T-helper 22 cell (primary cell): Measurements from ENCODE around the gene DLK1.

Source experiments
- DNase-seq: peaks from one replicate; pipeline ENCODE4 v3.0.0-alpha.2; 2020; ENCODE audit warnings: low read depth

The DLK1 gene

GRCh38 chr14:100726550-100727085 is at the start of gene DLK1:
Gene DLK1, plus strand, starts transcription at chr14:100726892. Its CDS starts 177 bp downstream, at chr14:100727069.
- no peak for DNase-seq

DNA sequence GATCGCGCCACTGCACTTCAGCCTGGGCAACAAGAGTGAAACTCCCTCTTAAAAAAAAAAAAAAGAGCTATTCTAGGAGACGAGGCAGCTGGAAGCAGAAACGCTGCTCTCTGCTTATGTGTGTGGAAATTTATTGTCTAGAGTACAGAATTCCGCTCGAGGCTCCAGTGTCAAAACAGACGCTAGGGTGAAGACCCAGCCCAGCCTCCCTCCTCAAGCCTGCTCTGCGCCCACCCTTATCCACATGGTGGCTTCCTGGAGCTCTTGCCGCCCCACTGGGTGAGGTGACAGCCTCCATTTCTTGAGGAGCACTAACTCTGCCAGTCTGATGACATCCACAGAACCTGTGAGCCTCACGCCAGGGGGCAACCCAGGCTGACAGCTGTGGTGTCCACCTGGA is 49.5 kb upstream of the DLK1 start:
- DNase-seq = no peak

DNA sequence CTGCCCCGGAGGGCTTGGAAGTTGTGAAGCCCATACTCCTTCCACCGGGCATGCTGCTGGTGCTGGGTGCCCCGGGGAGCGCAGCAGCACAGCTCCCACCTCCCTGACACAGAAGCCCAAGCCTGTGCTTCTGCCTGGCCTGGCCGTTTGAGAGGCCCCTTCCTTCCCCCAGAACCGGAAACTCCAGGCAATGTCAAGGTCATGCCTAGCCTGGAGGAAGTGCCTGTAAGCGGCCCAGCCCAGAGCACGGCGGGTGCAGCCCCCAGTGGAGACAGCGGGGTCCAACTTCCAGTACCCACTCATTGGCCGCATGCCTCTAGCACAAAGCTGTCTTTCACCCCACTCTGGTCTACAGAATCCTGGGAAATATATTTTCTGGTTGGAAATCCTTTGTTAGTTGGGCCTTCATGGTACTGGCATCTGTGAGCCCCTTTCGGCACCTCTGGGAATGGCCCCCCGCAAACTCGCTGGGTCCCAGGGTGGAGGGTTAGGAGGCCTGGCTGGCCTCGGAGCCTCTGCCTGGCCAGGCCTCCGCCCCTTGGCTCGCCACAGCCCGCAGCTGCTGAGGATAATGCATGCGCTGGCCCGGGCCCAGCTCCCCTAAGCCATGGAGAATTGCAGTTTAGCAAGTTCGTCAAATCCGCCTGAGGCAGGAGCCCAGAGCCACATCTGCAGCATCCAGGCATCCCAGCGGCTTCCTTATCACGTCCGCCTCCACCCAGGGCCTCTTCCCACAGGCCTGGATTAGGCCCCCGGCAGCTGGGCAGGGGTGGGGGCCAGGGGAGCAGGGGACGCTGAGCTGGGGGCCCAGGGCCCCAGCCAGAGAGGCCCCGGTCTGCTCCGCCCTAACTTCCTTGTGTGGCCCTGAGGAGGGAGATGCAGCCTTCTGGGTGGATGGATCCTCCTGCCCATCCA is 48.9 kb upstream of the DLK1 start:
- no peak for DNase-seq

DNA sequence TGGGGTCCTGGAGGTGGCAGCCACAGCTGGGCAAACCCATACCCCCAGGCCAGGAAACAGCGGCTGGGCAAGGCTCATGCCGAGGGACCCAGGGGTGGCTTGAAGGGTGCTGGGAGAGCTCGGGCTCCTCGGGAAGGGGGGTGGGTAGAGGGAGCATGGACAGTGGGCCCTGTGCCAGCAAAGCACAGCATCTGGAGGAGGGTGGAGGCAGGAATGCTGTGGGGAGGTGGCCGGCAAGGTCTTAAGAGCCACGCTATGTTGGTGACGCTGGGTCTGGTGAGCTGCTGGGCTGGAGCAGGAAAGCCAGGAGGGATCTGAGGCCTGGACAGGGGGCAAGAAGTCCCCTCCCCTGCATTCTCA is 48.2 kb upstream of the DLK1 start:
- no peak for DNase-seq

DNA sequence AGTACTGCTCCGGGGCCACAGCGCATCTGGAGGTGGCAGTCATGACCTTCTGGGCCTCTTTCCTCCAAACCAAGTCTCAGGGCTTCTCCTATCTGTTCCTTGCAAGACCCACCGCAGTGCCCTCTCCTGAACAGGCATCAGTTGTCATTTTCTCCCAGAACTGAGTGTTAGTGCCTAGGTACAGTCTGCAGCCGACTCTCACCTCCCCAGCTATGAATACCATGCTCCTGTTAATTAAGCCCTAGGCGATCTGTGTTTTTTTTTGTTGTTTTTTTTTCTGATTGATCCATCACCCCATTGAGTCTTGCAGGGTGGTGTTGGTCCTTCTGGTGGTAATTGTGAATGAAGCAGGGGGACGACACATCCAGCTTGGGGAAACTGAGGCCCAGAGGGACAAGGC is 47.5 kb upstream of the DLK1 start:
- no peak for DNase-seq

DNA sequence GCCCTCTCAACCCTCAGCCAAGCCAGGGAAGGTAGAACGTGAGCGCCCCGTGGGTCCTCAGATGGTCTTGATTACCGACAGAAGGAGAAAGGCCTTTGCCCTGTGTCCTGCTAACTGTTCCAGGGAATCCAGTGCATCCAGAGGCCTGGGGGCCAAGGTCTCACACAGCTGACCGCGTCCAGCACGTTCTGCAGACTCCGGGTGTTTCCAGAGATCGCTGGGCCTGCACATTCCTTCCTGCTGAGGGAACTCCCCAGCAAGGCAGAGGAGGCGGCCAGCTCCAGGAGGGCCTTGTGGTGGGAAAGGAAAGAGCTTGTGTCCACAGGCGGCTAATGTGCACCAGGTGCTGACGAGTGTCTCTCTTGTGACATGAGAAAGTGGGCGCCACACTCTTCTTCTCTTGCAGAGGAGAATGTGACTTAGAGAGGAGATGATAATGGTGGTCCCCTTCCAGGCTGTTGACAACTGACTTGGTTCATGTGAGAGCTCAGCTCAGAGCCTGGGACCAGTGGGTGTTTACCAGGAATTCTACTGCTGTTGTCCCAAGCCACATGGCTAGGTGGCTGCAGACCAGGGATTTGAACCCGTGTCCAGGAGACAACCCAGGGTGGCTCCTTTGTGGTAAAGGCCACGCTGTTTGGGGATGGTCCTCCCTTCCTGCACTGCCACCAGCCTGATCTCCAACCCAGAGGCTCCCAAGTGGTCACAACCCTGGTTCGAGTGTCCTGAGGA is 46.8 kb upstream of the DLK1 start:
- no peak for DNase-seq

GRCh38 chr14:100680439-100681051 is 46.1 kb upstream of the DLK1 start:
- no peak for DNase-seq

DNA sequence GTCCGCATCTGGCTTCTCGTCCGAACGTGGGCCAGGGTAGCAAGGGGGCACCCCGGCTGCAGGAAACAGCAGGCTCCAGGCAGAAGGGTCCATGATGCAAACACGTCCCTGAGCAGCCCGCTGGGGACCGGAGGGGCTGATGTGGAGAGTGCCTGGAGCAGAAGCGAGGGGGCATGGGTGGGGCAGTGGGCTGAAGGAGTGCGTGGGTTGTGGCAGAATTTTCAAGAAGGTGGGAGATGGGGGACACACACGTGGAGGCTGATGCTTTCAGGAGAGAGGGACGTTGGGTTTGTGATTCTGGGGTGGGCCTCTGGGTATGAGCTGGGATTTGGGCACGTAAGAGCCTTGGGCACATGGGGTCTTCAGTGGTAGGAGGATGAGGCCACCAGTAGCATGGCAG is 45.6 kb upstream of the DLK1 start:
- DNase-seq = no peak

DNA sequence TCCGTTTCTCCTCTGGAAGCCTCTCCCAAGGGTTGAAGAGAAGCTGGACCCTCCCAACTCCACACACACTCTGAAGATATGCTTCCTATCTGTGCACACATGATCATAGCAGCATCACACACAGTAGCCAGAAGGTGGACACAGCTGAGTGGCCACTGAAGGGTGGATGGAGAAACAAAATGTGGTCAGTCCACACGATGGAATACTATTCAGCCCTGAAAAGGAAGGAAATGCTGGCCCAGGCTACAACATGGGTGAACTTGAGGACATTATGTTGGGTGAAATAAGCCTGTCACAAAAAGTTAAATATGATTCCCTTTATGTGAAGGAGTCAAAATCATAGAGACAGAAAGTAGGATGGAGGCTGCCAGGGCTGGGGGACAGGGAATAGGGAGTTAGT is 43.9 kb upstream of the DLK1 start:
- DNase-seq = no peak

DNA sequence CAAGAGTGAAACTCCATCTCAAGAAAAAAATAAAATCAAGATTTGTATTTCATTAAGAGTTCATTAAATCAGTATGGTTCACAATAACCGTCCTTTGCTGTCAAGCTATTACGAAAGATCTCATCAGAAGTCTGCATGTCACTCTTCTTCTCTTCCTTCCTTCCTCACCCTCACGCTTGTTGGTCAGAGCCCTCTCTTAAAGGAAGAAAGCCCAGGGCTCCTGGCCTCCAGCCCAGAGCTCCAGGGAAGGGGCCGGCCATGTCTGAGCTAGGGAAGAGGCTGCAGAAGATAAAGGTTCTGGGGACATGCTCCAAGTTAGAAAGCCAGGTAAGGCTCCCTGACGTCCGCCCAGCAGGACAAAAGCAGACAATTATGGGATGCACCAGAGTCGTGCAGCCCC is 43.1 kb upstream of the DLK1 start:
- no peak for DNase-seq

GRCh38 chr14:100684154-100684553 is 42.5 kb upstream of the DLK1 start:
- no peak for DNase-seq

DNA sequence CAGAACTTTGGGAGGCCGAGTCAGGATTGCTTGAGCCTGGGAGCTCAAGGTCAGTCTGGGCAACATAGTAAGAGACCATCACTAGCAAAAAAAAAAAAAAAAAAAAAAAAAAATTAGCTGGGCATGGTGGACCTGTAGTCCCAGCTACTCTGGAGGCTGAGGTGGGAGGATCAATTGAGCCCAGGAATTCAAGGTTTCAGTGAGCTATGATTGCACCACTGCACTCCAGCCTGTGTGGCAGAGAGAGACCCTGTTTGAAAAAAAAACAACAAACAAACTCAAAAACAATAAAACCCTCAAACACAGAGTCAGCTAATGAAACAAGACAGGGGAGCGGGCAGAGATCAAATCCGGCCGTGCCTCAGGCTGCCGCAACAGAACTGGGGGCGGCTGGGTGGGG is 41.7 kb upstream of the DLK1 start:
- DNase-seq = no peak

GRCh38 chr14:100686858-100687257 is 39.8 kb upstream of the DLK1 start:
- no peak for DNase-seq

DNA sequence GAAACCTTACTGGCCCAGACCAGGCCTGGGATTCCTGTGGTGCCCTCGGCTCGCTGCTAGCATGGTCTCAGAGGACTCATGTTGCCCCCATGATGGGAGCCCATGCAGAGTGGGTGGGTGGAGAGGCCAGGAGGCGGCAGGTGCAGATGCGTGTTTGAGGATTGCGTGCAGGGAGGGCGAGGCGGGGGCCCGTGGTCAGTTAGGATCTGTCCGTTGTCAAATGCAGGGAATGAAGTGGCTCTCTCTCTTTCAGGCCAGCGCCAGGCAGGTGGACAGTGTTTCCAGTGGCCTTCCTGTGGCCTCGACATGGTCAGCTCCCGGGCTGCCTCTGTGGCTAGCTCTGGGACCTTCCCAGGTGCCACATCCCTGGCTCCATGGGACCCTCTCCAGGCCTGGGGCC is 39.3 kb upstream of the DLK1 start:
- no peak for DNase-seq

DNA sequence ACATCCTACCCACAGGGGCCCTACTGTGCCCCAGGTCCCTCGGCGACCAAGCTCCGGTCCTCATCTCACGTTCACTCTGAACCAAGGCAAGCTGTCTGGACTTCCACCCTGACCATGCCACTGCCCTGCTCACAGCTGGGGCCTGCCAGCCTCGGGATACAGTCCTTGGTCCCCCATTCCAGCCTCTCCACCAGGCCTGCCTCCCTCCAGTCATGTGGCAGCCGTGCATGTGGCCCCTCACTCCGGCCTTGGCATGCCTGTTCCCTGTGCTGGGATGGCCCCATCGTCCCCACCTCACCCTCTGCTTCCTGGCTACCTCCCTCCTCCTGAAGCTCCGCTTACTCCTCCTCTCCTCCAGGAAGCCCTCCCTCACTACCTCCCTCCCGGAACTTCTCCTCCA is 38.6 kb upstream of the DLK1 start:
- DNase-seq = no peak

DNA sequence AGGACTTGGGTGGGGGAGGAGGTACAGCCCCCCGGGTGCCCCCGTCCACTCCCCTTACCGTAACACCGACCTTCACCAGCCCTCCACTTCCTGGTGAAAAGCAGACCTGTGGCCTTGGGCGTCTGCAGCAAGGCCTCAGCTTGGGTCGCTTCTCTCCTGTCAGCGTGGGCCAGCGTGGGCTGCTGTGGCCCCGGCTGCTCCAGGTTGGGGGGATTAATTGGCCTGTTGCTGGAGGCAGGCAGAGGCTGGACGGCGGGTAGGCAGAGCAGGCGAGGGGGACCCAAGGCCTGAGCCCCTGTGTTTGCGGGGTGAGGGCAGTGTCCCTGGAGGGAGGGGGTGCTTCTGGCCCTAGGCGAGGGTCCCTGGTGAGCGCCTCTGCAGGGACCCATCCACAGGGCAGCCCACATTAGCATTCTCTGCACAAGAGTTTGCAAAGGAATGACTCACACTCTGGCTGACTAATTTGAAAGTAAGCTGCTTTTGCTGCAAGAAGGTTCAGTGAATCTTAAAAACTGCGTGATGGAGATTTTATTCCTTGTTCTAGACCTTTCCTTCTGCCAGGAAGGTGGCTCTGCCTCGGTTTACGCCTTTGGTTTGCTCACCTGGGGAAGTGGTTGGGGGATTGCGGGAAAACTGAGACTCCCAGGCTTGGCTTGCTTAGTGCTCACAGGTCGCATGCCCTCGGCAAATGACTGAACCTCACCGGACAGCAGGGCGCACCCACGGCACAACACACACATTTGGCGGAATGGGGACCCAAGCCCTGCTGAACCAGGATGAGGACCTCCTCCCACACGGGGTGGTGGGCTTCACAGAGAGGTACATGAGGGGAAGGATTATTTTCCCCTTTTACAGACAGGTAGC is 37.9 kb upstream of the DLK1 start:
- no peak for DNase-seq

DNA sequence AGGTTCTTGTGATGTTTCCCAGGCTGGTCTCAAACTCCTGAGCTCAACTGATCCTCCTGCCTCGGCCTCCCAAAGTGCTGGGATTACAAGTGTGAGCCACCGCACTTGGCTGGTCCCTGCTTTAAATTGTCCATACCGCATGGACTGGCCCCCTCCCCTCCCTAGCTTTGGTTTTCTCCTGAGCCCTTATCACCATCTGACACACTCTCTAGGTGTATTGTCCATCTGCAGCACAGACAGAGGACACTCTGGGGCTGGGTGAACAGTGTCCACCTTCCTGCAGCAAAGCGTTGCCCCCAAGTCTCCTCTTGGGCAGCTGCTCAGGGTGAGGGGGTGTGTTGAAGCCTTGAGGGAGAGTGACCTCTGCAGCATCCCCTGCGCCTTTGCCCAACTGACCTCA is 36.0 kb upstream of the DLK1 start:
- DNase-seq = no peak

DNA sequence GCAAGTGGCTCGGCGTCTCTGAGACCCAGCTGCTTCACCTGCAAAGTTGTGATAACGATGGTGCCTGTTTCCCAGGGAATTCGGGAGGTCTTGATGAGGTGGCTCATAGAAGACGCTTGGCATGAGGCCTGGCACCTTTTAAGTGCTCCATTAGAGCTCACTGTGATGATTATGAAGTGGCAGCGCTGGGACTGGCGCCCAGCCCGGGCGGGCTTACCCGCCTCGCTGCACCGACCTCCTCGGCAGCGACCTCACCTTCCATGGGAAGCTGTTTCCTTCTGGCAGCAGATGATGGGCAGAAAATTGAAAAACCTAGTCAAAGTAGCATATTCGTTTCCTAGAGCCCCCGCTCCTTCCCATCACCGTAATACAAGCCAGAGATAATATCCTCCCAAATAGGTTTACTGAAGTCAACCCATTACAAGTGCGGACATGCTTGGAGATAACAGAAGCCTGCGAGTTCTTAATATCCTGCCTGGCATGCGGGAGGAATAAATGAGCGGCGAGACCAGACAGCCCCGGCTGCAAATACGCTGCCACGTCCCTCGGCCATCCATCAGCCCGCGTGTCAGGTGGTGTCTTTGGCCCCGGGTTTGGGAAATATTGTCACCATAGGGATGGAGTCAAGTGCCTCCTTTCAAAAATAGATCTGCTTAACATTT is 35.2 kb upstream of the DLK1 start:
- no peak for DNase-seq

GRCh38 chr14:100692256-100692655 is 34.4 kb upstream of the DLK1 start:
- no peak for DNase-seq

GRCh38 chr14:100692859-100693558 is 33.7 kb upstream of the DLK1 start:
- no peak for DNase-seq
